GM18858 (cell line): ENCODE results near the gene PIH1D2.
A peak's percentile ranks its signal among the peaks of the same experiment; 100 is the strongest.
"Not testable (repeated sequence)": the region's sequence is repeated elsewhere in the genome, so short reads cannot be mapped to it uniquely, and the experiment has no call there.

Source experiments
- ATAC-seq: cut with Tn5 transposase; IDR thresholded peaks from one replicate; pipeline ENCODE4 v1.9.1; 2021; ENCODE audit not compliant: unreplicated experiment

The PIH1D2 gene, protein sequence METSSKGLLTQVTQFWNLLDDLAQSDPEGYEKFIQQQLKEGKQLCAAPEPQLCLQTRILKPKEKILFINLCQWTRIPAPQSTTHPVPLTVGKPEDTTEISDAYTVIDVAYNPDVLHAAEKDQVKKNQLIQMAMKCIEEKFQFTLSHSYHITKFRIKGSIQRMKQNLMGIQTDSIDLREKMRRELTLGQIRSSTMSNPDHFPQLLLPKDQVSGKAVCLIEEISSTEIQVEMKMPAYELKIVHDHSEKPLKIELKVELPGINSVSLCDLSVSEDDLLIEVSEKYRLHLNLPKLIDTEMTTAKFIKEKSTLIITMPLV

DNA sequence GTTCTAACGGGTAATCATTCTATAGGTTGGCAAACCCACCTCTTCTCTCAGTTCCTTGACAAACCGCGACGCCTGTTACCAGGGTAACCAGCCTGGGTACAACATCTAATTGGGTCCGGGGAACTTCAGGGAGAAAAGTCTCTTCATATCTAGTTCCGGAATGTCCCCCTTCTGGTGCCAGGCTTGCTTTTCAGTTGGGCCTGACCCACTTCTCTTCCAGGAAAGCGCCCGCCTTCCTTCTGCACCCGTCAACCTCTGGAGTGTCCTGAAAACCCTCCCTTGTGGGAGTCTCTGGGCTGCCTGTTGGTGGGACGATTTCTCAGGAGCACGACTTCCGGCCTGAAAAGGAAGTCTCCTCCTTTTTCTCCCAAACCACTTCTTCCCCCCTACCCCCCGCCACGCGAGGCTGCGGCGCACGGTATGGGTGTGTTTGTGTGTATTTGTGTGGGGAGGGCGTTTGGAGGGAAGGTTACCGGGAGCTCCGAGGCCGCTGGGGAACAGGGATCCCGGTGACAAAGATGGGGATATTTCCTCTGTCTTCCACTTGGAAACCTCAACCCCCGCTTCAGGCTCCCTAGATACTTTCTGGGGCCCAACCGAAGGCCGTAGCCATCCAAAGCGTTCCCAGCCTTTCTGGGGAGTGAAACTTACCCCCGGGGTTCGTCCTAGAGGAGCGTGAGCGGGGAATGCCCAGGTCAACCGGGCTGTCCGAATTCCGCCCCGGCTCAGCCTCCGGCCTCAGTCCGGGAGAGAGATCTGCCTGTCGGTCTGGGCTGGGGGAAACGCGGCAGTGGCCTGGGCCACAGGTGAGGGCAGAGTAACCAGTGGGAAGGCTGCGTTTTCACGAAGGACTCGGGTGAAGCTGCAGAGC lies at the start of gene PIH1D2, which contains the start of gene NKAPD1:
Gene PIH1D2 (minus strand): TSS at position 77 of the 871 bp plus-strand sequence. CDS start 843 bp downstream, outside the sequence.
Gene NKAPD1 (plus strand): TSS at position 359 of the 871 bp plus-strand sequence. CDS start 1,276 bp downstream, outside the sequence.
- peak; percentile 68 for ATAC-seq

DNA sequence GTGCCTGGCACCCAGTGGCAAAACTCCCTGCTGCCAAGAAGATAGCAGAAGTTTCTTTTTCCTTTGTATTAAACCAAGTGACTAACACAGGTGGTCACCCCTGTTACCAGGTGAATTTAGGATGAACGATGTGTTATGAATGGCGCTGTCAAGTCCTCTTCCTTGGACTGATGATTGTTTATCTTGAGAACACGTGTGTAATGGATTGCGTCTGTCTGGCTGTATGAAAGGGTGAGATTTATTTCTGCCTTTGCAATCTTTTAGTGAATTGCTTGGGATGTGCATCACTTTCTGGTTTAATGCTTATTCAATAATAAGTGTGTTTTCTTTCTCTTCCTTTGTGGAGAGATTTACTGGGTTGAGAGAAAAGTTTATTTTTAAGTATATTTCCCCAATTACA lies 49.3 kb upstream of the PIH1D2 start:
- no peak for ATAC-seq

DNA sequence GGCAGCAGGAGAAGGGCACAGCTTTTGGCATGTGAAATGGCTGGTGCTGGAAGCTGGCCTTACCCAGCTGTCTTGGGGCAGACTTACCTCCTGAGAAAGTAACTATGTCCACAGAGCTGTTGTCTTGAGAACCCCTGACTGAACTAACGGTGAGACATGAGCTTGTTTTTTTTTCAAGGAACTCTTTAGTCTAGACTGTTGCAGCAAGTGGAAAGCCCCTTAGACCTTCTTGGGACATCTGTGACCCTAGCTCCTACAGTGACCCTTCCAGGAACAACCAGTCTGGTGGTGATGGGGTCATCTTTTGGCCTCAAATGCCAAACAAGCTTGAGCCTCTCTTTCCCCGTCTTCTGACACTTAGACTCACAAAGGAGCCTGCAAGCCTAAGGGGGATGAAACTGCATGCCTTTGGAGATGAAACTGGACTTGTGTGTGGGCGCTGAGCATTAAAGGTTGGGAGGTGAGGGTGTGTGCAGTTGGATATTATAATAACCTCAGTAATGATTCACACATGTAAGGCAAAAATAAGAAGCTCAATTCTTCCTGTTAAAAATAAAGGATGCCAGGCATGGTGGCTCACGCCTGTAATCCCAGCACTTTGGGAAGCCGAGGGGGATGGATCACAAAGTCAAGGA lies 48.3 kb upstream of the PIH1D2 start:
- no peak for ATAC-seq

DNA sequence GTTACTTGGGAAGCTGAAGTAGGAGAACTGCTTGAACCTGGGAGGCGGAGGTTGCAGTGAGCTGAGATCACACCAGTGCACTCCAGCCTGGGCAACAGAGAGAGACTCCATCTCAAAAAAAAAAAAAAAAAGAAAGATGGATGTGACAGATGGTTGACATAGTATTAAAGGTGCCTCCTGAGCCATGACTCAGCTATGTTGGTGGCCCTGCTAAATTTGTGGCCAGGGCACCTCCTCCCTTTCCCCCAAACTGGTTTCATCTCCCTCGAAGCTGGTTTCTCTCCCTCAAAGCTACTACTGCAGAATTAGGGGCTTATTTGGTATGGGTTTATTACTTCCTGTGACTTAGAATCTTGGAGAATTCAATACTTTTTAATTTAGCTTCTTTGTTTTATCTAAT lies 44.4 kb upstream of the PIH1D2 start:
- no peak for ATAC-seq

DNA sequence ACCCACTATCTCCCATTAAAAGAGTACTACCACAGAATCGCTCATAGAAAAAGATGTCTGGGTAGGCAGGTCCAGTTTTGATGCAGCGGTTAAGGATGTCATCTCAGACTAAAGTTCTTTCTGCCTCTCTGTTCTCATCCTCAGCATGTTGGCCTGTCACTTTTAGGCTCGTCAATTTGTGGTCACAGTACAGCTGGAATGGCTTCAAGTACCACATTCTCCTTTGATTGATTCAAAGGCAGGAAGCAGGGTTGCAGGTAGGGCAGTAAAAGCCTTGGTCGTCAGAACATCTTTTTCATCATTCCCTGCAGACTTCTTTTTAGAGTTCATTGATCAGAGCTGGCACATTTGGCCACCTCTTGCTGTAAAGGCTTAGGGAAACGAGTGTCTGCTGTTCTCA lies 41.6 kb upstream of the PIH1D2 start:
- no peak for ATAC-seq

DNA sequence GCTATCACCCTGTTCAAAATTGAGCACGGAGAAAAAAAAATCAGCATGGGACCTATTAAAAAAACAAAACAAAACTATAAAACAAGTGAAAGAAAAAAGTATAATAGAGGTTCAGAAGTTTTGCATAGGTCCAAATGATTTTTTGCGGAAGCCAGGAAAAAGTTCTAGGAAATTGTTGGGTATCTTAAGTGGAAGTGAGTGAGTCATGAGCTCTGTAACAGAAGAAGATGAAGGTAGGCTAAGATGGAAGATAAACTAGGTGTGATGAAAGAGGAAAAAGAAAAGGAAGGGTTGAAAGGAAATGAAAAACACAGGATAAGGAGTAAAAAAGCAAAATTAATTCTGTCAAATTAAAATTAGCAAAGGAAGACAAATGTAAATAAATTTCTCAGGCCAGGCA lies 40.6 kb upstream of the PIH1D2 start:
- ATAC-seq, result no peak

DNA sequence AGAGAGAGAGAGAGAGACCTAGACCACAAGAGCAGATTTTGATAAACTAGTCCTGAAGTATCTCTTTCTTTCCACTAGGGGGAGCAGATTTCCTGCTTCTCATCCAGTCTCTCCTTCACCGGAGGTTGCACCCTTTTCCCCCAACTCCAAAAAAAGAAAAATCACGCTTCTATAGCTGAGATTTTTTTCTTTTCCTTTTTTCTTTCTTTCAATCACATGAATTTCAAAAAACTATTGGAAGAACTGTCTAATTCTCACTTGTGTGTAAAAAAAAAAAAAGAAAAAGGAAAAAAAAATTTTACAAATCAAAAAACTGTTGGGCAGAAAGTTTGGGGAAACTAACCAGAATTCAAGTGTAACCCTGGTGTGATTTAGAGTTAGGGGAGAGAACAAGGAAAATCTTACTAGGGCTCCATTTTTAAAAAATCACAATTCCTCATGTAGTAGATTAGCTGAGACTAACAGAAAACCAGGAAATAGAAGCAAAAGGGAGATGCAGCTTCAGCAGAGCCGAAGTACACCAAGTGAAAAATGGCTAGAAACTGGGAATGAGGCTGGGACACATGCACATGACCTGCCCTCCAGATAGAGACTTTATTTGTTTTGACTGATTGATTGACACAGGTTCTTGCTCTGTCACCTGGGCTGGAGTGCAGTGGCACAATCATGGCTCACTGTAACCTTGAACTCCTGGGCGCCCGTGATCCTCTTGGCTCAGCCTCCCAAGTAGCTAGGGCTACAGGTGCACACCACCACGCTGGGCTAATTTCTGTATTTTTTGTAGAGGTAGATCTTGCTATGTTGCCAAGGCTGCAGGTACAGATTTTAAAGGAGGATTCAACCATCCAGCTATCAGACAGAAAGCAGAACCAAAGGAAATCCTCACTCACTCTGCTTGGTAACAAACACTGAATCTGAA lies 40.0 kb upstream of the PIH1D2 start:
- no peak for ATAC-seq

DNA sequence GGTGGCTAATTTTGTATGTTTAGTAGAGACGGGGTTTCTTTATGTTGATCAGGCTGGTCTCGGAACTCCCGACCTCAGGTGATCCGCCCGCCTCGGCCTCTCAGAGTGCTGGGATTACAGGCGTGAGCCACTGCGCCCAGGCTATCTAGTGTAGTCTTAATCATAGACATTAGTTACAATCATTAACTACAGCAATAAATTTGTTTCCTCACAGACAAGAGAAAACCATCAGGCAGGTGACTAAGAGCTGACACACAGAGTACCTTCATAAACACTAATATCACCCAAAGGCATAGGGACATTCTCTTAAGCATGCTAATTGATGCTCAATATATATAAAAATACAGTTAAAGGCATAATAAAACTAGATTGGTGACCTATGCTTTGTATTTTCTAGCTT lies 32.3 kb upstream of the PIH1D2 start:
- no peak for ATAC-seq

DNA sequence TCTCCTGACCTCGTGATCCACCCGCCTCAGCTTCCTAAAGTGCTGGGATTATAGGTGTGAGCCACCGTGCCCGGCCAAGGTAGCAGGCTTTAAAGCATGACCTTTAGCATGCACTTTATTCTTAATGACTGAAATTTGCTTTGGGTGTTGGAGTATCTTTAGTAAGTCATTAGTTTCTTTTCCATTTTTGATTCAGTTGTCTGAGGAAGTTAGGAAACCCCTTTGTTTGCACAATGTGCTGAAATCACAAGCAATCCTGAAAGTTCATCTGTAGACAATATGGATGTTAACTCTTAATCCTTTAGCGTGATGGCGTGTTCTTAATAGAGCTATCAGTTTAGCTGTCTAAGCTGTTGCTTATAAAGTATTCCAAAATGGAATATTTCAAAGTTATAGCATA lies 29.6 kb upstream of the PIH1D2 start:
- no peak for ATAC-seq

DNA sequence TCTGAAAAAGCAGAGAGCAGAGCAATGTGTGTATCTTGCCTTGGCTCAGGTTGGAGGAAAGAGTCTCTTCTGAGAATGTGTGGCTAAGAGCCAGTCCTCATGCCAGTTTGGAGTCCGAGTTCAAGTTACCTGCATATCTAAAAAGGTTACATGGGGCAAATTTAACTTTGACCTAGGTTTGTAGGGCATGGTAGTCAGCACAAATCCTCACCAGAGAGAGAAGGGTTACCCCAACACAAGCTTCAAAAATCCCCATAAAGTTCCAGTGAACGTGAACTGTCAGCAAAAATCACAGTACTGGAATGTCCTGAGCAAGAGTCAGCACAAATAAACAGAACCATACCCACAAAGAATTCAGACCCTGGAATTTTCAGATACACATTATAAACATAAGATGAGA lies 26.6 kb upstream of the PIH1D2 start:
- ATAC-seq, result no peak

DNA sequence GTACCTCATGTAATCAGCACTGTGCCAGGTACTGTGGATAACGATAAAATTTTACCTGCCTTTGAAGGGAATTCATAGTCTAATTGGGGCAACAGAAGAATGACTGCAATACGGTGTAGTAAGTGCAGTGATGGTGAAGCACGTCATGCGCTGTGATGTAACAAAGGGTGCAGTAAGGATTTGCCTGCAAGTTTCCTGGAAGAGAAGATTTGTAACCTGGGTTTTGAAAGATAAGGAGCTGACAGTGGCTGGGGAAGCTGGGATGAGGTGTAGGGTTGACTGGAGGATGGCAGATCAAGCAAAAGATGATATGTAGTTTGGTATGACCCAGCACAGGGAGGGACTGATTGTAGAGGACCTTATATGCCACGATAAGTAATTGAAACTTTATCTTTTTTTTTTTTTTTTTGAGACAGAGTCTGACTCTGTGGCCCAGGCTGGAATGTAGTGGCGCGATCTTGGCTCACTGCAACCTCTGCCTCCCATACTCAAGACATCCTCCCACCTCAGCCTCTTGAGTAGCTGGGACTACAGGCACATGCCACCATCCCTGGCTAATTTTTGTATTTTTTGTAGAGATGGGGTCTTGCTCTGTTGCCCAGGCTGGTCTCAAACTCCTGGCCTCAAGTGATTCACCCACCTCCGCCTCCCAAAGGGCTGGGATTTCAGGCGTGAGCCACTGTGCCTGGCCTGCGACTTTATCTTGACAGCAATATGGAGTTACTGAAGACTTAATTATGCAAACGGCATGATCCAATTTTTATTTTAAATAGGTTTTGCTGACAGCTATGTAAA lies 24.1 kb upstream of the PIH1D2 start:
- no peak for ATAC-seq

DNA sequence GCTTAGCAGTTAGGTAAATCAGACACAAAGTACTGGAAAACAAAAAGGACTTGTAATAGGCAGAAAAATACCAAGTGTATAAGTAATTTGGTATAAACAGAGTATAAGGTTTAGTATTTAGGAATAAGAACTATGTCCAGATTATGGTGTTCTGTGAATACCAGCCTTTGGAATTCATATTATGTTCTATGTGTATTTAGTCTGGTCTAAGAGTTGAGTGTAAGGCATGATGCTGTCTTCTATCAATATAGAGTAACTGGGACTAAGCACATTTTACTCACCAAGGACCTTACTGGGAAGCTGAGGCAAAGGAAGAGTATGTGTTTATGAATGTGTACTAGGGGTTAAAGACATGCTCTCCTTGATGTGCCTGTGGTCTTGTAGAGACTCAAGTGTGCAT lies 22.4 kb upstream of the PIH1D2 start:
- no peak for ATAC-seq

DNA sequence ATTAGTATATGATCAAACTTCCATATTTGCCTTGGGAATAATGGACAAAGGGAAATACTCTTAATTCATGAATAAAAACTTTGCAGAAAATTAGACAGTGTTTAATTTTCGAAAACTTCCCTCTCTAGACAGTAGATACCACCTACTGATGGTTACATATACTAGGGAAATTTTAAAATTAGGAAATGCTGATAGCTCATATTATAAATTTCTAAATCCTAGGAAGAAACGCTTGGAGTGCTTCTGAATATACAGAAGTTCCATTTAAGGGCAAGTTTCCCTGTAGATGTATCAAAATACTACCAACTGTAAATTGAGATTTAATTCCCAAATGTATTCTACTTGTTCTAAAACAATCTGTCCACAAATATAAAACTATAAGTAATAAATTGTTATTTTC lies 21.5 kb upstream of the PIH1D2 start:
- ATAC-seq, result not testable (repeated sequence)

DNA sequence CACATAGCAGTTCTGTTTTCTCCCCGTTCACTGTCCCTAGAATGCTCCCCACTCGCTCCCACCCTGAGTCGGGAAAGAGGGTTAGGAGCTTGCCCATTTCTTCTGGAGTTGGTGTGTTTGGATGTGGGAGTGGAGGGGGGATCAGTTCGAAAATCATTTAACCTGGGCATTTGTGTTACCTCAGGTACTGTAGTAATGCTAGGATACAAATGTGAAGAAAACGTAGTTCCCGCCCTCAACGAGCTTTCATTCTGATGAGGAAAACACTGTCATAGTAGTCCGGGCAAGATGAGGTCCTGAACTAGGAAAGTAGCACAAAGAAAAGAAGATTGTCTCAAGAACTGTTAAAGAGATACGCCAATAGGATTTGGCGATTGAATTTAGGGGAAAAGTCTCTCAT lies 13.4 kb upstream of the PIH1D2 start:
- no peak for ATAC-seq

DNA sequence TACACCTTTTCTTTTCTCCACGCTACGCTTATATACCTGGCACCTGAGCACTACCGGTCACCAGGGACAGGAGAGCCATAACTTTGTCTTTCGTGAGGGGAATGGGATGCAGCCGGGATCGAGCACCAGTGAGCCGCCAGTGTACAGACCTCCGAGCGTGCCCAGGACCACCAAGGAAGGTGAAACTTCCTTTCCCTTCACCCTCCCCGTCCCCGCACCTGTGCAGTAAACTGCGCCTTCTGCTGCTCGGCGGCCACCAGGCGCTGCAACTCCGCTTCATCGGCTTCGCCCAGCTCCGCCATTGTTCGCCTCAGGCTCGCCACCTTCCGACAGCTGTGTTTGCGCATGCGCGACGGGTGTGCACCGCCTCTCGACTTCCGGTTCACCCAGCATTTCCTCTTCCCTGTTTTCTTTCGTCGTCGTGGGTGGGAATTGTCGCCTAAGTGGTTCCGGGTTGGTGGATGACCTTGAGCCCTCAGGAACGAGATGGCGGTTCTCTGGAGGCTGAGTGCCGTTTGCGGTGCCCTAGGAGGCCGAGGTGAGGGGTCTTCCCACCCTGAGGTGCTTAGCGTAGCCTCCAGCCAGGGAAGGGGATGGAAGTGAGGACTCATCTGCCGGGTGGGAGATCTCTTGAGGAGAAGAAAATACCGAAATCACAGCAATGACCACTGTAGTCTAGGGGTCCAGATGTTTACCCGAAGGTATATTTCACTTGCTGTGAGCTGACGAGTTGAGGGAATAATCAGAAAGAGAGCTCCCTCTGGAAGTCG lies 12.8 kb upstream of the PIH1D2 start, which contains the start of the genes SDHD and TIMM8B:
Gene SDHD (plus strand): TSS at position 452 of the 770 bp plus-strand sequence. CDS start 35 bp downstream, at position 487.
Gene TIMM8B (minus strand): TSS at position 335 of the 770 bp plus-strand sequence. CDS start 33 bp downstream, at position 302.
- peak; percentile 81 for ATAC-seq

DNA sequence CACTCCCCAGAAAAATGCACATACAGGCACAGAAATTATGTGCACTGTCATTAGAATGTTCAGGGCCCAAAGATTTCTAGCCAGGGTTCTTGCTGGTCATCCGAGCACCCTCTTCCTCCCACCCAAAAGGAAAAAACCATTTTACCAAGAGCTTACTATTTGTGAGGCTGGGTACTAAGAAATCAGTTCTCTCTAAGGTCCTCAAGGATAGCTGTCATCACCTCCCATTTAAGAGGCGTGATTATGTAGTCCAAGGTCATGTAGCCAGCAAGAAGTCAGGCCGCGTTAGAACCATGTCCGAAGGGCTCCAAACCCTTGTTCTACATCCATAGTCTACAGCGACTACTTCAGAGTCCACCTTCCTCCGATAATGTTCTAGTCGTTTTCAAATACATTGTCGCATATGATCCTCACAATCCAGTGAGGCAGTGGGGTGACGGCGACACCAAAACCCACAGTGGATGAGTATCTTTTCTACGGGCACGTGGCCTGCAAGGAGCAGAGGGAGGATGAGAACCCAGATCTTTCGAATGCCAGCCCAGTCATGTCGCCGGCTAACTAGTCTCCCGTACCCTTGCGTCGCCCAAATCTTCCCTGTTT lies 12.1 kb upstream of the PIH1D2 start:
- ATAC-seq, result no peak

DNA sequence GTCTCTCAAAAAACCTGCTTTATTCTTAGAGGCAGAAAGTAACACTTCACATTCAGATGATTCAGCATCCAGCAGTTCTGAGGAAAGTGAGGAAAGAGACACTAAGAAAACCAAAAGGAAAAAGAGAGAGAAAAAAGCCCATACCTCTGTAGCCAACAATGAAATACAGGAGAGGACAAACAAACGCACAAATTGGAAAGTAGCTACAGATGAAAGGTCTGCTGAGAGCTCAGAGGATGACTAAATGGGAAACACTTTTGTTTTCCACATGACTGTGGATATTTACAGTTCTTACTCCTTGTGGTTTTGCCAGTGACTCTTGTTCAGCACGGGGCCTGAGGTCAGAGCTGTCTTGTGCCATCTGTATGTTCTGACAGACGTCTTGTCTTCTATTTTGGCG lies 8.9 kb upstream of the PIH1D2 start:
- ATAC-seq, result no peak

DNA sequence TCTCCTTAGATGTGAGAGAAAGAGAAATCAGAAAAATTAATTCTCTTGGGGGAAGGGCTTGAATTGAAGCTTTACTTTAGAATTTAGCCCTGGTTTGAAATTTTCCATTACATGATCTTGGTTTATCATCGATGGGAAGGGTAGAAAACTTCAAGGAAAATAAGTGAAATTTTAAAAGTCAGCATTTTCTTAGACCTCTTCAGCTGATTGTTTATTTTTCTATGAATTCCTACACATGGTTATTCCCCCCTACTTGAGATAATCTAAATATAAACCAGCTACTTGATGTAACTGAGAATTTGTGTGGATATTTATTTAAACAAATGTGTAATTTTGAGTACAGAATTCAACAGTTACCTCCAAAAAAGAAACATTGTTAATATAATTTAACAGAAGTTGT lies 10.9 kb downstream of the PIH1D2 start:
- no peak for ATAC-seq
